GM12891 (cell line): ENCODE measurements around the gene WNT3. TPM values are rescaled to one million over a fixed set of nuclear protein-coding genes. Genes with fewer than 3 reads are reported as not detected.
A peak's percentile ranks its signal among the peaks of the same experiment; 100 is the strongest.

ENCODE experiments used
- DNase-seq: peaks from one replicate; pipeline ENCODE4 v3.0.0; 2011; ENCODE audit warnings: low spot score; ENCODE audit not compliant: insufficient read length
- FAIRE-seq: peaks from 2 replicates; lab custom pipeline; 2011; peaks lifted over from hg19 to GRCh38; lab: Jason Lieb, UNC
- PAX5 ChIP-seq: IDR thresholded peaks from 2 replicates; pipeline ENCODE4 v1.6.1; 2011; ENCODE audit warnings: low read length, moderate library complexity, mild to moderate bottlenecking; ENCODE audit not compliant: insufficient read depth, severe bottlenecking
- POLR2A ChIP-seq: IDR thresholded peaks from 2 replicates; pipeline ENCODE4 v1.6.1; 2011; ENCODE audit warnings: low read depth, low read length, control low read depth
- POLR2AphosphoS5 ChIP-seq: IDR thresholded peaks from 2 replicates; pipeline ENCODE4 v1.6.1; 2011; ENCODE audit warnings: low read depth, low read length, control low read depth
- POU2F2 ChIP-seq: IDR thresholded peaks from 2 replicates; pipeline ENCODE4 v1.6.1; 2011; ENCODE audit warnings: low read depth, mild to moderate bottlenecking, control low read depth, low read length, moderate library complexity
- SPI1 ChIP-seq: IDR thresholded peaks from 2 replicates; pipeline ENCODE4 v1.6.1; 2011; ENCODE audit warnings: low read depth, low read length, control low read depth
- TAF1 ChIP-seq: IDR thresholded peaks from 2 replicates; pipeline ENCODE4 v1.6.1; 2011; ENCODE audit warnings: low read depth, low read length, control low read depth
- polyA plus RNA-seq: library from polyadenylated mRNA; unstranded; fragments of >200 nt; gene quantifications from one replicate; pipeline ENCODE4 v1.2.1, GENCODE V29; 2012; ENCODE audit warnings: low read depth, missing spikeins, inconsistent platforms; ENCODE audit not compliant: missing spikeins

Gene WNT3, protein sequence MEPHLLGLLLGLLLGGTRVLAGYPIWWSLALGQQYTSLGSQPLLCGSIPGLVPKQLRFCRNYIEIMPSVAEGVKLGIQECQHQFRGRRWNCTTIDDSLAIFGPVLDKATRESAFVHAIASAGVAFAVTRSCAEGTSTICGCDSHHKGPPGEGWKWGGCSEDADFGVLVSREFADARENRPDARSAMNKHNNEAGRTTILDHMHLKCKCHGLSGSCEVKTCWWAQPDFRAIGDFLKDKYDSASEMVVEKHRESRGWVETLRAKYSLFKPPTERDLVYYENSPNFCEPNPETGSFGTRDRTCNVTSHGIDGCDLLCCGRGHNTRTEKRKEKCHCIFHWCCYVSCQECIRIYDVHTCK
- 0.04 TPM for polyA plus RNA-seq

DNA sequence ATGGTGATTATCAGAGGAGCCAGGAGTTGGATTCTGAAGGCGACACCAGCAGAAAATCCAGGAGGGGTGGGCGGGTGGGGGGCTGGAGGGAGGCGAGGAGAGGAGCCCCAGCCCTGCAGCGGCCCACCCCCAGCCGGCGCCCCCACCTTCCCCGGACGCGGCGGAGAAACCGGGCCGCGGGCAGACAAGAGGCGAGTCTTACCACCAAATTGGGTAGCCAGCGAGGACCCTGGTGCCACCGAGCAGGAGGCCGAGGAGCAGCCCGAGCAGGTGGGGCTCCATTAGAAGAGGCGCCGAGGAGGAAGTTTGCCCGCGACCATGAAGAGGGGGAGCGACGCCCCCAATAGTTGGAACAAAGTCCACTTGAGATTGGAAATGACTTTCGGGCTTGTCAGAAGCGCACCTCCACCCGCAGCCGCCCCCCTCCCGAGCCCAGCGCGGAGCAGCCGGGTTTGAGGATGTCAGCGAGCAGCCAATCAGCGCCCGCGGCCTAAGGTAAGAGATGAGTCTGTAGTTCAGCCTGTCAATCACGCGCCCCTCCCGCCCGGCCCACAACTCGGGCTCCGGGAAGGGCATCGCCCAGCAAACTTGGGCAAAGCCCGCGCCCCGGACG lies at the start of gene WNT3:
Gene WNT3, minus strand, starts transcription at position 377 of the 613 bp plus-strand sequence. Its CDS starts 95 bp downstream, at position 282.
- TF ChIP-seq SPI1 (no peak), POLR2AphosphoS5 (no peak), POLR2A (no peak), POU2F2 (no peak), TAF1 (no peak), PAX5 (no peak)
- FAIRE-seq (no peak), DNase-seq (peak; percentile 76)

DNA sequence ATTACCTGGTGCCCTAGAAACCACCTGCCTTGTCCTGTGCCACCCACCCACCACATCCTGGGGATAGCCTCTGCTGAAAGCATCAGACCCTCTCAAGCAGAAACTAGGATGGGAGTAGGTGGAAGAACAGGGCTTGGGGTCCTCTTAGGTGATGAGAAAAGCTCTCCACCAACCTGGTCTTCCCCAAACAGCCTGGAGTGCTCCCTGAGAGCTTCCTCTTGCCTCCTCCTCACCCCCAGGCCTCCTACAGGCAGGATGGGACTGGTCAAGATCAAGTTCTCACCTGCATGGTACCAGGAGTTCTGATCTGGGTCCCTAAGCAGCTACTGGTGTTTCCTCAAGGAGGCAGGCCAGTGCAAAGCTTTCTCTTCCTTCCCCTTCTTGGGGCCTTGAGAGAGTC lies 48.3 kb upstream of the WNT3 start:
- no peak for DNase-seq
- no peak for FAIRE-seq
- TF ChIP-seq SPI1 (no peak), POU2F2 (no peak), POLR2AphosphoS5 (no peak), POLR2A (no peak), TAF1 (no peak), PAX5 (no peak)

DNA sequence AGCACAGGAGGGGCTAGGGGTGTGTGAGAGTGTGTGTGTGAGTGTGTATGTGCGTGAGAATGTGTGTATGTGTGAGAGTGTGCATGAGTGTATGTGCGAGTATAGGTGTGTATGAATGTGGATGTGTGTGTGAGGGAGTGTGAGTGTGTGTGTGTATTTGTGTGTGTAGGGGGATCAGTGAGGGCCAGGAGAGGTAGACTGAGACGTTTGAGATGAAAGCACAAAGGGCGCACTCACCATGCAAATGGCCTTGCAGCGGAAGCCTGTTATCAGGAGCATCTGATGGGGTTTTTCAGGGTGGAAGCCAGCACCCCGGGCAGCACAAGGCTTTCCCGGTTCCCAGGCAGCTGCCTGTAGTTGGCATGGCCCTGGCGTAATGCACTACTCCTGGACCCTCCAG lies 47.8 kb upstream of the WNT3 start:
- DNase-seq = no peak
- TF ChIP-seq TAF1 (no peak), POLR2AphosphoS5 (no peak), POU2F2 (no peak), SPI1 (no peak), PAX5 (no peak), POLR2A (no peak)
- peak; percentile 43 for FAIRE-seq

DNA sequence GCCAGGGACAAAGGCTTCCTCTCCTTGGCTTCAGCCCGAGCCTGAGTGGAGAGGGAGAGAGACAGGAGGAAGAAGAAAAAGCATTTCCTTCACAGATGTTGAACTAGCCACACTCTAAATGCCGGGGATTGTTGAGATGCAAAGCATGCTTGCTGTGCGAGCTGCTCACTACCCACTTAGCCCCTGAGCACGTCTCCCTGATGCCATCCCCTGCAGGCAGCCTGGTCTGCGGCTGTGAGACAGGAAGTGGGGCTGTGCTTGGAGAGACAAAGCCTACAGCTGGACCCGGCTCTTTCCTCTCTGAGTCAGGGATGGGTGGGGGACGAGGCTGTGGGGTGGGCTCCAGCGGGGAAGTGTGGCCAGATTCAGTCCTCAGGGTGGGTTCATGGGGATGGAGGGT lies 46.6 kb upstream of the WNT3 start:
- no peak for TF ChIP-seq TAF1
- no peak for TF ChIP-seq POLR2A
- no peak for TF ChIP-seq SPI1
- TF ChIP-seq PAX5 = no peak
- no peak for DNase-seq
- FAIRE-seq = no peak

DNA sequence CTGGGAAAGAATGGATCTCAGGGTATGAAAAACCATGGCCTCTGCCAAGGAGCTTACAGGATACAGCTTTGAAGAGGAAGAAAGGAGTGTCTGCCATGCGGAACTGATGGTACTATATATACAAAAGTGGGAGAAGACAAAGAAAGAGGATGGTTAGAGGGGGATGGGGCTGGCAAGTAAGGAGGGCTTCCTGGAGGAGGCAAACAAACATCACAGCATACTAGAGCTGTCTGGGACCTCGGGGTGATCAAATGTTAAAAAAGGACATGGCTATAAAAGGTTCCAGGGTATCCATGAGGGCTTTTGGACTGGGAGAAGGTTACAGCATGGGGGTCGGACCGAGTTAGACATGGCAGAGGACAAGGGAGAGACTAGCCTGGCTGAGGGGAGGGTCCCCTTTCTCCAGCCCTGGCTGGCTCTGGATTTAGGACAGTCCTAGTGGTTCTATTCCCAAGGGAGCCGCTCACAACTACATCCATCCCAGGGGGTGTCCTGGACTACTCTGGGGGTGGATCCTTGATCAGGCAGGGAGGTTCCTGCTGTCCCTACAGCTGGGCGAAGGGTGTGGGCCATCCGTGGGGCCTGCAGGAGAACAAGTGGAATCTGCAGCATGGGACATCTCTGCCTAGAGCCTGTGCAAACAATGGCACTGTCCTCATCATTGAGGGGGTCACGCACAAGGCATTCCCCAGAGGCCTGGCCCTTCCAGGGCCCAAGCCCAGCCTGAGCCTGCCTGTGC lies 45.1 kb upstream of the WNT3 start:
- FAIRE-seq (no peak), DNase-seq (no peak)
- TF ChIP-seq POLR2A = no peak
- no peak for TF ChIP-seq POLR2AphosphoS5
- no peak for TF ChIP-seq SPI1
- TF ChIP-seq PAX5 = no peak
- no peak for TF ChIP-seq TAF1
- no peak for TF ChIP-seq POU2F2

DNA sequence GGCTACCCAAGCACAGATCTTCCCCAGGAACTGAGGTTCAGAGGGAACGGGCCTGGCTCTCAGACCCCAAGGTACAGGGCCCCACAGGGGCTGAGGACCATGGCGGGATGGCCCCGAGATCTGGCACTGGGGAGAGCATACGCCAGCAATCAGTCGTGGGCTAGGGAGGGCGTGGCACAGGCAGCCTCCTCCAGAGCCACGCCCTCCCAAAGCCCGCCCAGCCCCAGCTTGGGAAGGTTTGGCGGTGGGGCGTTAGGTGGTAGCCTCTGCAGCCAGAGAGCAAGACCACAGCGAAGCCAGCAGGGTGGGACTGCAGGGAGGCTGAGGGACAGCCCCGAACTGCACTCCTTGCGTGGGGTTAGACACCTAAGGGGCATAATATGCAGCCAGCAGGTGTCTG lies 44.5 kb upstream of the WNT3 start:
- DNase-seq (no peak), FAIRE-seq (no peak)
- TF ChIP-seq POLR2A = no peak
- TF ChIP-seq PAX5 = no peak
- TF ChIP-seq POU2F2 = no peak
- TF ChIP-seq SPI1 = no peak
- TF ChIP-seq POLR2AphosphoS5 = no peak
- no peak for TF ChIP-seq TAF1

DNA sequence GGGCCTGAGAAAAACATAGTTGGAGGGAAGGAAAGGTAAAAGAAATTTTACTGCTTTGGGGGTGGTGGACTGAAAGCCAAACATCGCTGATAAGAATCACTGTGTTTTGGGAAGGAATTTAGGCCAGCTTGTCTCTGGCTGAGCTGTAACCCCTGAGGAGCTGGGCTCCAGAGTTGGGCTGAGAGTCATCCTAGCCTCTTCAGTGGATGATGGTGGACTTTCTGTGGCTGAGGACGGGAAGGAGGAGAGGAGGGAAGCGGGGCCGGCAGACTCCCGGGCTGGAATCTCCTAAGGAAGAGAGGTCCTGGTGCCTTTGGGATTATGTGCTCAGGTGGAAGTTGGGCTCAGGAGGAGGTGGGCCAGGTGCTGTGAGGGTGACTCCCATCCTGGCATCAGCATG lies 41.5 kb upstream of the WNT3 start:
- no peak for FAIRE-seq

DNA sequence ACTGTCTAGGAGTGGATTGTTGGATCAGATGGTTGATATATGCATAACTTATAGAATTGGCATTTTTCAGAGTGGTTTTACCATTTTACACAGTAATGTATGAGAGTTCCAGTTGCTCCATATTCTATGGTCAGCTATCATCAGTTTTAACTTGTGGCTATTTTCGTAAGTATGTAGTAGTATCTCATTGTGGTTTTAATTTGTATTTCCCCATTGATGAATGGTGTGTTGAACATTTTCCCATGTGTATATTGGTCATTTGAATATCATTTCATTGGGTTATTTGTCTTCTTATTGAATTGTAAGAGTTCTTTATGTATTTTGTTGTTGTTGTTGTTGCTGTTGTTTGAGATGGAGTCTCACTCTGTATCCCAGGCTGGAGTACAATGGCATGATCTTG lies 39.1 kb upstream of the WNT3 start:
- TF ChIP-seq PAX5 (no peak), POU2F2 (no peak), TAF1 (no peak), POLR2A (no peak), POLR2AphosphoS5 (no peak), SPI1 (no peak)
- DNase-seq (no peak), FAIRE-seq (no peak)

More for the DNA sequence above, 41.5 kb upstream of the WNT3 start:
- TF ChIP-seq POLR2AphosphoS5 (no peak), POU2F2 (no peak), SPI1 (no peak)
- no peak for DNase-seq

DNA sequence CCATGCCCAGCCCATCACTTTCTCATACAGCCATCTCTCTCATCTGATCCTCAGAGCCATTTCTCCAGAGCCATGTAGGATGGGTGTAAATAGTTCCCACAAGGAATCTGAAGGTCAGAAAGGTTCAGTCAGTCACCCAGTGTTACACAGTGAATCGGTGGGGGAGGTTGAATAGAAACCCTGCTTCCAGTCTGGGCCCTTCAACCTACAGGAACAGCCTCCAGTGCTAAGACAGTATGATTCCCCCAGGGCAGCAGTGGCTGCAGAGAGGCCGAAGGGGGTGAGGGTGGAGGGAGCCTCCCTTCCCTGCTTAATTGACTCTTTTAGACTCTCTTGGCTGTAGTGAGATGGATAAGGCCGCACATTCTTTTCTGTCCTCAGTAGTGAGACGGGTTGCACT lies 36.5 kb upstream of the WNT3 start:
- DNase-seq (no peak), FAIRE-seq (no peak)
- TF ChIP-seq SPI1 (no peak), POLR2AphosphoS5 (no peak), POLR2A (no peak), TAF1 (no peak), POU2F2 (no peak), PAX5 (no peak)

DNA sequence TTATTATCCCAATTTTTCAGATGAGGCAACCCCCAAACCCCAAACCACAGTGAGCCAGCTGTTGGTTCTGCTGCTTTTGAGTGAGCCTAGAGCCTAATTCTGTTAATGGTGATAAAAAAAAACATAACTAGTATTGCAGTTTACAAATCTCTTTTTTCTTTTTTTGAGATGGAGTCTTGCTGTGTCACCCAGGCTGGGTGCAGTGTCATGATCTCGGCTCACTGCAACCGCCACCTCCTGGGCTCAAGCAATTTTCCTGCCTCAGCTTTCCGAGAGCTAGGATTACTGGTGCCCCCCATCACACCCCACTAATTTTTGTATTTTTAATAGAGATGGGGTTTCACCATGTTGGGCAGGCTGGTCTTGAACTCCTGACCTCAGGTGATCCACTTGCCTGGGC lies 36.0 kb upstream of the WNT3 start:
- DNase-seq = no peak
- no peak for FAIRE-seq
- TF ChIP-seq POU2F2 (no peak), POLR2AphosphoS5 (no peak), PAX5 (no peak), POLR2A (no peak), TAF1 (no peak), SPI1 (no peak)
